OCI-LY3 (cell line): ENCODE results near the gene WDR59.

Experiments used
- H2AFZ ChIP-seq: fragments of 200-600, 300-600 bp; shearing (Covaris generic); 2 replicates; pipeline ENCODE4 v1.6.0; 2014; ENCODE audit warnings: antibody characterized with exemption, low read depth, low read length
- H3K27ac ChIP-seq: fragments of 200-600, 300-600 bp; sonication (generic); 2 replicates; pipeline ENCODE4 v1.5.1; 2014; ENCODE audit warnings: mild to moderate bottlenecking, low read length, moderate library complexity, mixed read lengths
- H3K27me3 ChIP-seq: fragments of 200-600, 300-600 bp; sonication (generic); 2 replicates; pipeline ENCODE4 v1.6.1; 2014; ENCODE audit warnings: low read depth, low read length, mixed read lengths
- H3K36me3 ChIP-seq: fragments of 200-600, 300-600 bp; sonication (generic); replicated peaks from 2 replicates; pipeline ENCODE3; 2014; ENCODE audit warnings: low read depth, low read length, mixed read lengths
- H3K4me1 ChIP-seq: fragments of 300-600, 200-600 bp; sonication (generic); 2 replicates; pipeline ENCODE4 v1.6.1; 2014; ENCODE audit warnings: low read length, mixed read lengths
- H3K4me2 ChIP-seq: fragments of 200-600, 300-600 bp; sonication (generic); 2 replicates; pipeline ENCODE4 v1.6.1; 2014; ENCODE audit warnings: low read length, mixed read lengths
- H3K4me3 ChIP-seq: fragments of 300-600, 200-600 bp; sonication (generic); 2 replicates; pipeline ENCODE4 v1.5.1; 2014; ENCODE audit warnings: antibody characterized with exemption, mild to moderate bottlenecking, low read length, moderate library complexity
- H3K79me2 ChIP-seq: fragments of 300-600, 200-600 bp; shearing (Covaris generic); 2 replicates; pipeline ENCODE4 v1.6.1; 2014; ENCODE audit warnings: mild to moderate bottlenecking, low read length, mixed read lengths
- H3K9ac ChIP-seq: fragments of 300-600, 200-600 bp; shearing (Covaris generic); 2 replicates; pipeline ENCODE4 v1.6.0; 2014; ENCODE audit warnings: mild to moderate bottlenecking, low read length, moderate library complexity
- H3K9me3 ChIP-seq: fragments of 200-600, 300-600 bp; shearing (Covaris generic); 2 replicates; pipeline ENCODE4 v1.6.1; 2014; ENCODE audit warnings: low read length, mixed read lengths; ENCODE audit not compliant: insufficient read depth
- H4K20me1 ChIP-seq: fragments of 200-600, 300-600 bp; sonication (generic); 2 replicates; pipeline ENCODE4 v1.6.1; 2016; ENCODE audit warnings: low read length, mixed read lengths; ENCODE audit not compliant: insufficient read depth
- CTCF ChIP-seq: fragments of 200-600, 300-600 bp; sonication (generic); IDR thresholded peaks from 2 replicates; pipeline ENCODE4 v1.5.1; 2014; ENCODE audit warnings: antibody characterized with exemption, low read length, low read depth
- EZH2phosphoT487 ChIP-seq: fragments of 200-600 bp; shearing (Covaris generic); IDR thresholded peaks from 2 replicates; pipeline ENCODE4 v1.6.1; 2018; ENCODE audit warnings: antibody characterized with exemption, mixed run types, low read depth

The WDR59 gene

GRCh38 chr16:74829637-74830036, 155.3 kb downstream of the WDR59 start:
- peaks cover 7% of the 10 kb centered on the region; the same call in 1 of the 2 replicates for H3K9me3 ChIP-seq
- H3K27ac ChIP-seq: no peak overlapping the region
- H2AFZ ChIP-seq: no peak overlapping the region
- H3K36me3 ChIP-seq: no peaks in the 10 kb centered on the region
- H3K9ac ChIP-seq: no peak overlapping the region
- H3K27me3 ChIP-seq: peaks cover 21% of the 10 kb centered on the region
- H4K20me1 ChIP-seq: no peaks in the 10 kb centered on the region
- TF ChIP-seq EZH2phosphoT487 (no peak), CTCF (no peak)
- no peaks in the 10 kb centered on the region for H3K4me1 ChIP-seq
- no peak overlapping the region for H3K4me2 ChIP-seq
- H3K79me2 ChIP-seq: no peaks in the 10 kb centered on the region
- H3K4me3 ChIP-seq: no peak overlapping the region

- H3K4me3 ChIP-seq: no peak overlapping the region
- no peak overlapping the region for H2AFZ ChIP-seq
- no peak overlapping the region for H3K9ac ChIP-seq
- H3K79me2 ChIP-seq: no peaks in the 10 kb centered on the region
- no peak overlapping the region for H3K4me2 ChIP-seq
- no peaks in the 10 kb centered on the region for H3K36me3 ChIP-seq
- peaks cover 7% of the 10 kb centered on the region; the same call in 1 of the 2 replicates for H3K9me3 ChIP-seq
- no peaks in the 10 kb centered on the region for H3K4me1 ChIP-seq
- H3K27ac ChIP-seq: no peak overlapping the region
- H4K20me1 ChIP-seq: no peaks in the 10 kb centered on the region
- H3K27me3 ChIP-seq: peaks cover 24% of the 10 kb centered on the region
- no peak for TF ChIP-seq EZH2phosphoT487
- no peak for TF ChIP-seq CTCF
These were observed 159.0 kb downstream of the WDR59 start for GRCh38 chr16:74825941-74826340.

GRCh38 chr16:74825016-74825415, 159.9 kb downstream of the WDR59 start:
- Histone ChIP-seq H3K27me3 (peaks cover 22% of the 10 kb centered on the region), H3K36me3 (no peaks in the 10 kb centered on the region), H3K9ac (no peak overlapping the region), H3K27ac (no peak overlapping the region), H3K4me1 (no peaks in the 10 kb centered on the region), H3K4me2 (no peak overlapping the region), H2AFZ (no peak overlapping the region), H4K20me1 (no peaks in the 10 kb centered on the region), H3K79me2 (no peaks in the 10 kb centered on the region), H3K4me3 (no peak overlapping the region), H3K9me3 (peaks cover 7% of the 10 kb centered on the region; the same call in 1 of the 2 replicates)
- no peak for TF ChIP-seq EZH2phosphoT487
- no peak for TF ChIP-seq CTCF
